GM19043 (cell line): ENCODE measurements around the gene ZNF398.
A peak's percentile ranks its signal among the peaks of the same experiment; 100 is the strongest.
"Not testable (repeated sequence)": the region's sequence is repeated elsewhere in the genome, so short reads cannot be mapped to it uniquely, and the experiment has no call there.

Experiments
- ATAC-seq: cut with Tn5 transposase; IDR thresholded peaks from one replicate; pipeline ENCODE4 v1.9.1; 2021; ENCODE audit warnings: low read depth; ENCODE audit not compliant: unreplicated experiment

The ZNF398 gene, protein sequence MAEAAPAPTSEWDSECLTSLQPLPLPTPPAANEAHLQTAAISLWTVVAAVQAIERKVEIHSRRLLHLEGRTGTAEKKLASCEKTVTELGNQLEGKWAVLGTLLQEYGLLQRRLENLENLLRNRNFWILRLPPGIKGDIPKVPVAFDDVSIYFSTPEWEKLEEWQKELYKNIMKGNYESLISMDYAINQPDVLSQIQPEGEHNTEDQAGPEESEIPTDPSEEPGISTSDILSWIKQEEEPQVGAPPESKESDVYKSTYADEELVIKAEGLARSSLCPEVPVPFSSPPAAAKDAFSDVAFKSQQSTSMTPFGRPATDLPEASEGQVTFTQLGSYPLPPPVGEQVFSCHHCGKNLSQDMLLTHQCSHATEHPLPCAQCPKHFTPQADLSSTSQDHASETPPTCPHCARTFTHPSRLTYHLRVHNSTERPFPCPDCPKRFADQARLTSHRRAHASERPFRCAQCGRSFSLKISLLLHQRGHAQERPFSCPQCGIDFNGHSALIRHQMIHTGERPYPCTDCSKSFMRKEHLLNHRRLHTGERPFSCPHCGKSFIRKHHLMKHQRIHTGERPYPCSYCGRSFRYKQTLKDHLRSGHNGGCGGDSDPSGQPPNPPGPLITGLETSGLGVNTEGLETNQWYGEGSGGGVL

DNA sequence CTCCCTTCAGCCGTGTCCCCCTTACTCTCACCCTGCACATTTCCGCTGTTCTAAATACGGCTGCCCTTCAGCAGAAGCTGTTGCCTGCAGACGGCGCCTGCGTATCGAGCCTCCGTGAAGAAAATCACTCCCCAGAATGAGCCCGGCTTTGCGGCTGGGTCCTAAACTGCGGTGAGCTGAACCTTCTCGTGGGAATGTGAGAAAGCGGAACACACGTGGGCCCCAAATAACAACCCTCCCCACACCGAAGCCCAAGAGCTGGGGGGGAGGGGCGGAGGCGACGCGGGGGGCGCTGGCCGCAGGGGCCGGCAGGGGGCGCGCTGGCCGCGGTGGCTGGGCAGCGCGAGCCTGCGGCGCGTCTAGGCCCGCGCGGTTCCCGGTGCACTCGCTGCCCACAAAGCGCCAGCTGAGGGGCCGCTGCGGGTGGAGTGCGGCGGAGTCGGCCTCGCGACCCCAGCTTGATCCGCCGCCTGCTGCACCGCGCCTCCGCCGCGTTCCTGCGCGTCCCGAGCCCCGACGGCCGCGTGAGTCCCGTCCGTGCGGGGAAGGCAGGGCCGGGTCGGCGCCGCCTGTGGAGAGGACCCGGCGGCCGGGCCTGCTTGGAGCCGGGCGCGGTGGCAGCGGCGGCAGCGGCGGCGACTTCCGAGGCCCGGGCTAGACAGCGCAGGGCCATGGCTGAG is at the start of gene ZNF398:
Gene ZNF398, plus strand, starts transcription at position 382 of the 680 bp plus-strand sequence. Its CDS starts 290 bp downstream, at position 672.
- ATAC-seq, result peak; percentile 67

DNA sequence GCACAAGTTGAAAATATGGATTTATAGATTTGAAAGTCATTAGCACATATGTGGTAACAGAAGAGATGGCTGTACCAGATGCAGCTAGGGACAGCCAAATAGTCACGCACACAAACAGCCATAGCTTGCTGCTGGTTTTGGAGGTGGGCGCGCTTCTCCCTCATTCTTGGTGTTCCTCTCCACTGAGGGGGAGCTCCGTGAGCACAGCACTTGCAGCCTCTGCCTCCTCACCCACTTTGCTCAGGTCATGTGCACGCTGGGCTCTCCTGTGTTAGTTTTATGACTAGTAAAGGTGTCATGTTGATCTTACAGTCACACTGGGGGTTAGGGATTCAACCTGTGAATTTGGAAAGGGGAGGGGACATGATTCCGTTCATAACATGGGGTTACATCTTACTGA is 48.2 kb upstream of the ZNF398 start:
- no peak for ATAC-seq

DNA sequence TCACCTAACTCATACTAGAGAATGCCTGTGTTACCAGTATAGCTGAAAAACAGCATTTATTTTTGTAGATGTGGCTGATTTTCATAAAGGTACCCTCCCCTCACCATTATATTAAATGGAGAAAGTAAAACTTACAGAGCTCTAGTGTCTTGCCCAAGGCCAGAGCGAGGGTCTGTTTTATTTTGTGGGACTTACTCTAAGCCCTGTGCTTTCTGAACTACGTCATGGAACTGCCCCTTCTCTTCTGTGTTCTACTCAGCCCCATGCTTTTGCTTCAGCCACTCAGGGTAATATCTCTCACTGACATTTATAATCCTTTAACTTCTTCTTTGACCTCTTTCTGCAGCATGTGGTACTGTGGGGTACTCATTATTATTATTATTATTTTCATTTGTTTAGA is 46.4 kb upstream of the ZNF398 start:
- no peak for ATAC-seq

DNA sequence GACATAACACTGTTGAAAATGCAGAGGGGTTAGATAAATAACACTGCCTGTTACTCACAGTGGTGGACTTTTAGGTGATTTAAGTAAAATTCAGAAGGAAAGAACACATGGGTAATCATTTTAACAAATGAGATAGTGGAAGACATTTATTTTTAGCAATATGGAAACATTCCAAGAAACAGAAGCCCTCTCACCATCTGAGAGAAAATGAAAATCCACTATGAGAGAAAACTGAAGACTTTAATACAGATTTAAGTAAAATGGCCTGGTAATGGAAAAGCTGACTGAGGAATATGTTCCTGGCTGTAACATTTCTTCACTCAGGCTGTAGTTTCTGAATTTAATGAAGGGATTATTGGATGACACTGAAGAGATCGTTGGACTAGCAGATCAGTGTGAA is 44.6 kb upstream of the ZNF398 start:
- ATAC-seq, result no peak

DNA sequence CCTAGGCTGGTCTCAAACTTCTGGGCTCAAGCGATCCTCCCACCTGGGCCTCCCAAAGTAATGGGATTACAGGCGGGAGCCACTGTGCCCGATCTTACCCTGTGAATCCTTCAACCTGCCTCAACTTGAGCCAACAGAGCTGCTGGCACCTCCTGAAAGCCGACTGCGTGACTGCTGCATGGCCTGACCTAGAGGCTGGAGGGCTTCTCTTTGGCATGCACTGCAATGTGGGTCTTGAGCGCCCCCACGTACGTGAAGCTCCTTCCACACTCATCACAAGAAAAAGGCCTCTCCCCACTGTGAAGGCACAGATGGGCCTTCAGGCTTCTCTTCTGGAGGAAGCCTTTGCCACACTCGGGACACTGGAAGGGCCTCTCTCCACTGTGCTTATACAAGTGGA is 43.8 kb upstream of the ZNF398 start:
- ATAC-seq, result no peak

DNA sequence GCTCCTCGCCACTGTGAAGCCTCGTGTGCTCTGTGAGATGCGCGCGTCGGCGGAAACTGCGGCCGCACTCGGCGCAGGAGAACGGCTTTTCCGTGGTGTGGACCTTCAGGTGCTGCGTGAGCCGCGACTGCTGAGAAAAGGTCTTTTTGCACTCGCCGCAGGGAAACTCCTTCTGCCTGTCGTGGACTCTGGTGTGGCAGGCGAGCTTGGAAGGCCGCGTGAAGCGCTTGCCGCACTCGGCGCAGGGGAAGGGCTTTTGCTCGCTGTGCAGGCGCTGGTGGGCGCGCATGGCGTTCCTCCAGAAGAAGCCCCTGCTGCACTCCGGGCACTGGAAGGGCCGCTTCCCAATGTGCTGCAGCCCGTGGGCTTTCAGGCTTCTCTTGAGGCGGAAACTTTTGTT is 43.0 kb upstream of the ZNF398 start:
- ATAC-seq, result no peak

DNA sequence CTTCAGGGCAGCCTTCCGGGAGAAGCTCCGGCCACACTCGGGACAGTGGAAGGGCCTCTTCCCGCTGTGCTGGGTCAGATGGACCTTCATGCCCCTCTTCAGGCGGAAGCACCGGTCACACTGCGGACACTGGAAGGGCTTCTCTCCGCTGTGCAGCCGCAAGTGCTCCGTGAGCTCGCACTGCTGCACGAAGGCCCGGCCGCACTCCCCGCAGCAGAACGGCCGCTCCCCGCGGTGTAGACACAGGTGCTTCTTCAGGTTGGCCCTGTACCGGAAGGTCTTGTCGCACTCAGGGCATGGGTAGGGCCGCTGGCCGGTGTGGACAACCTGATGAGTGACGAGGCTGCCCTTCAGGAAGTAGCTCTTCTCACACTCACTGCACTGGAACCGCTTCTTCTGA is 42.5 kb upstream of the ZNF398 start:
- no peak for ATAC-seq

DNA sequence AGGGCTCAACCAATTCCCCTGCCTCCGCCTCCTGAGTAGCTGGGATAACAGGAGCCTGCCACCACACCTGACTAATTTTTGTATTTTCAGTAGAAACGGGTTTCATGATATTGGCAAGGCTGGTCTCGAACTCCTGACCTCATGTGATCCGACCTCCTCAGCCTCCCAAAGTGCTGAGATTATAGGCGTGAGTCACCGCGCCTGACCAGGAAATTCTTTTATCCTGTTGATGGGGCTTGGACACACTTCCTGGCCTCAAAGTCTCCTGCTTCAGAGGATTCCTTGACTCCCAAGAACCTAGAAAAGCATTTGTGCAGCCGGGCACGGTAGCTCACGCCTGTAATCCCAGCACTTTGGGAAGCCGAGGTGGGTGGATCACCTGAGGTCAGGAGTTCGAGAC is 37.3 kb upstream of the ZNF398 start:
- ATAC-seq, result no peak

DNA sequence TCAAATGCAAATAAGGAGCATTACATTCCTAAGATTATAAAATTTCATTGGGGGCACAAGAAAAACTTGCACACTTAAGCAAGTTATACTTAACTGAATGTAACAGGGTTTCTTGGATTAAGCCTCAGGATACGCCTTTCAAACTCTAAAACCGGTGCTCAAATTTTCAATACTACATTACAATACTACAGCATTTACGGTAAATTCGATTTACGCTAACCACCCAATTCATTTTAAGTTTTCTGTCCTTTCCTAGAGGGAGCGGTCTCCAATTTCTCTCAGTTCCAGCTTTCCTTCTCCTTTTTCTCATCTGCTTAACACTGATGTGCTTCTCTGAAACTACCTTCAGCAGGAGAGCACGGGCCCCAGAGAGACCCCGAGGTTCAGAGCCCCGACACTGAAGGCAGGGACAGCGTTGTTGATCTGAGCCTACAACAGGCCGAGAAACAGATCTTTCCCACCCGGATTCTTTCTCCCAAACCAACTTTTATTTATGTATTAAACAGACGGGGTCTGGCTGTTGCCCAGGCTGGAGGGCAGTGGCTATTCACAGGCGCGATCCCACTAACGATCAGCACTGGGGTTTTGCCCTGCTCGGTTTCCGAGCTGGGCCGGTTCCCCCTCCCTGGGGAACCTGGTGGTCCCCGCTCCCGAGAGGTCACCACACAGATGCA is 21.9 kb upstream of the ZNF398 start:
- no peak for ATAC-seq

DNA sequence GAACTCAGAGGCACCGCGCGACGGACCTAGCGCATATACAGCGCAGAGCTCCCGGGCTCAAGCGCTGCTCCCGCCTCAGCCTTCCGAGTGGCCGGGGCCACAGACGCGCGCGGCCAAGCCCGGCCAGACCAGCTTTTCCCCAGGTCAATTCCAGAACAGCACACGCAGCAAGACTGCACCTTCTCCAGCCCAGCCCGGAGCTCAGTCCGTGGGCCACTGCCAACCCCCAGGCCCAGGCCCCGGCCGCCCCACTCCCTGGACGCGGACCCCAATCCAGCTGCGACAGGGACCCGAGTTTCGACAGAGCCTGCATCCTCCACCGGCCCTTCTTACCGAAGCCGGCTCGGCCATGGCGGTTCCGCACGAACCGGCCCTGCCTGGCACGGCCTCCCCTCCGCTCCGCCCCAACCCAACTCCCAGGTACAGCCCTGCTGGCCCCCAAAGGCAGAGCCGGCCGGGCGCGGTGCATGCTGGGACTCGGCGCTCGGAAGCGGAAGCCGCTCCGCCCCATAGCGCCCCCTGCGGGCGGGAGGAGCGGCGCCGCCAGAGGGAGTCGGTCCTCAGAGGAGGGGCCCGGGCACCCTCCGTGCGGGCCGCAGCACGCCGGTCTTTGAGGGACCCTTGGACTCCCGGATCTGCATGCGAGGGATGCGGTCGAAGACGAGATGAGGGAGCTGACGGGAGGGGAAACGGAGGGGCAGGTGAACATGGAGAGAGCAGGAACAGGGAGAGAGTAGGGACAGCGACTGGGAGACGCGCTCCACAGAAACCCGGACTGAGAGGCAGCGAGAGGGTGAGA is 21.2 kb upstream of the ZNF398 start, which contains the start of gene ZNF425:
Gene ZNF425, minus strand, starts transcription at position 462 of the 799 bp plus-strand sequence. Its CDS starts 111 bp downstream, at position 351.
- peak; percentile 80 for ATAC-seq

DNA sequence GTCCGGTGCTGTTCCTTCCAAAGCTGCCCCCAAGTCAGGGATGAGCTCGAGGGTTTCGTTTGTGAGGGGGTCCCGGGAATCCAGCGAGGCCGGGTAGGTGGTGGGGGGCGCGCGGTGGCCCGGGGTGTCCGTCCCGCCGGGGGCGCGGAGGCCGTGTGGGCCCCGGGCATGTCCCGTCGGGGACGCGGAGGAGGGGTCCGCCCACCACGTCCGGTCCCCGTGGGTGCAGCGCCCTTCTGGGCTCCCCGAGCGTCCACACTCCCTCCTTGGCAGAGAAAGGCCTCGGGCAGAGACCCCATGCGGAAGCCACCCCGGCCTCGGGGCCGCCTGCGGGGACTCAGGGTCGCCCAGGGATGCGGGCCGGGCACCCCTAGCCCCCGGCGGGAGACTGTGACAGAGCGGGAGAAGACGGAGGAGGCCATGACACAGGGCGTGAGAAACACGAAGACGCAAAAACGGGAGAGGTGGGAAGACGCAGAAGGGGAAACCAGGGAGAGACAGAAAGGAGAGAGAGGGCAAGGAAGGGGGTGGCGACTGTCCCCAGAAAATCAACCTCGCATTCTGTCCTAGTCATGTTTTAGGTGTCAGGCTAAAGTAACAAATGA is 20.5 kb upstream of the ZNF398 start:
- peak; percentile 38 for ATAC-seq

DNA sequence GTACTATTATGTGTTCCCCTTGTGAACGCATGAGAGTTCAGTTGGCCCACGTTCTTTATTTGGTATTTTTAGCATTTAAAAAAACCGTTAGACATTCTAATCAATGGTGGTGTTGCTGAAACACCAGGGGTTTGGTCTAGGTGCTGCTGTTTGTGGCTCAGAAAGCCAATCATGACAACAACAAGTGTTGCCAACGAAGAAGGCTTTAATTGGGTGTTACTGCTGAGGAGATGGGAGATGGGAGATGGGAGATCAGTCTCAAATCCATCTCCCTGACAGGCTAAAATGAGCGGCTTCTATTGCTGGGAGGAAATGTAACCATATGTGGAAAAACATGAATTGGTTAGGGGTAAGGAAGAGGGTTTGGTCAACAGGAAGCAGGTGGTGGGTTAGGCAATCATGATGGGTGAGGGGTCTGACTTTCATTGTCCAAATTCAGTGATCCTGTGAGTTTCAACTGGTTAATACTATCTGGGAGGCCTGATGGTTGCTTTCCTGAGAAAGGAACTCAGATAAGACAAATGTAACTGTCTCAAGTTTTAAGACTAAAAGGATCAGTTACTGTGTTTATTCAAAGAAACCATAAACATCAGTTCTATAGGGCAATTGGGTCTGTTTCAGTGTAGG is 16.6 kb upstream of the ZNF398 start:
- ATAC-seq, result no peak

DNA sequence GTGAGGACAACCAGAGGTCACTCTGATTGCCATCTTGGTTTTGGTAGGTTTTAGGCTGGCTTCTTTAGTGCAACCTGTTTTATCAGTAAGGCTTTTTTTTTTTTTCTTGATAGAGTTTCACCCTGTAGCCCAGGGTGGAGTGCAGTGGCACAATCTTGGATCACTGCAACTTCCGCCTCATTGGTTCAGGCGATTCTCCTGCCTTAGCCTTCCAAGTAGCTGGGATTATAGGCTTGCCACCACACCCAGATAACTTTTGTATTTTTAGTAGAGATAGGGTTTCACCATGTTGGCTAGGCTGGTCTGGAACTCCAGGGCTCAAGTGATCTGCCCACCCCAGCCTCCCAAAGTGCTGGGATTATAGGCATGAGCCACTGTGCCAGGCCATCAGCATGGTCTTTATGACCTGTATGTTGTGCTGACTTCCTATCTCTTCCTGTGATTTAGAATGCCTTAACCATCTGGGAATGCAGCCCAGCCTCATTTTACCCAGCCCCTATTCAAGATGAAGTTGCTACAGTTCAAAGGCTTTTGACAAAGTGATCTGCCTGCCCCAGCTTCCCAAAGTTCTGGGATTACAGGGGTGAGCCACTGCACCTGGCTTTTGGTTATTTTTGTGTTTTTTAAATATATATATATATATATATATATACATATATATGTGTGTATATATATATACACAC is 14.1 kb upstream of the ZNF398 start:
- ATAC-seq, result no peak

DNA sequence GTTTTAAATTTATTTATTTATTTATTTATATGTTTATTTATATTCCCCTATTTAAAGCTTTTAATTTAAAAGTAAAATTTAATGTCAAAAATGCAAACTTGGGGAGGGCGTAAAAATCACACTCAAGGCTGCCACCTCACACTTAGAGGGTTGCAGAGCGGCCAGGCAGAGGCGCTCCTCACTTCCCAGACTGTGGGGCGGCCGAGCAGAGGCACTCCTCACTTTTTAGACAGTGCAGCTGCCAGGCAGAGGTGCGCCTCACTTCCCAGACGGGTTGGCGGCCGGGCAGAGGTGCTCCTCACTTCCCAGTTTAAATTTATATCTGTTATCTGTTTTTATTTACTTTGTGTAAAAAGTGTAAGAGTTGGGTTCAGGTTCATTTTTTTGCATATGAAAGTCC is 11.1 kb upstream of the ZNF398 start:
- no peak for ATAC-seq

DNA sequence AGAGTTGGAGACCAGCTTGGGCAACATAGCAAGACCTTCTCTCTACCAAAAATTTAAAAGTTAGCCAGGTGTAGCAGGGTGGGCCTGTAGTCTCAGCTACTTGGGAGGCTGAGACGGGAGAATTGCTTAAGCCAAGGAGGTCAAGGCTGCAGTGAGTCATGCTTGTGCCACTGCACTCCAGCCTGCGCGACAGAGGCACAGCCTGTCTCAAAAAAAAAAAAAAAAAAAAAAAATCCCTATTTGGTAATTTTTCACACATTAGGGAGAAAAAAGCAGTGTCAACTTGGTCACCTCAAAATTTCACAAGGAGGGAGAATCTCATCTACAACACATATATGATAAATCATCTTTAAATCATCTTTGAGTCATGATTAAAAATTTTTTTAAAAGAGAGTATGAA is 6.4 kb upstream of the ZNF398 start:
- no peak for ATAC-seq

DNA sequence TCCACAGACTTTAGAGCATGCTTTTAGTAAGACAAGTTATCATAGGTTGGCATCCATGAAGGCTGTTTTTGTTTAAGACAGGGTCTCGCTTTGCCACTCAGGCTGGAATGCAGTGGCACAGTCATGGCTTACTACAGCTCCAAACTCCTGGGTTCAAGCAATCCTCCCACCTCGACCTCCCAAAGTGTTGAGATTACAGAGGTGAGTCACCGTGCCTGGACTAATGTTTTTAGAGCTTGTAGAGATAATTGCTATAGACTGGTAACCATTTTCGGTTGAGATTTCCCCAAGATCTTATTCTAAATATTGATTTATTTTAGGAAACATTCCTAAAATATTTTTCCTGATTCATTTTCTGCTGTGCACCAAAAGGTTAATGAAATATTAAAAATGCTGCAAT is 5.4 kb upstream of the ZNF398 start:
- no peak for ATAC-seq

DNA sequence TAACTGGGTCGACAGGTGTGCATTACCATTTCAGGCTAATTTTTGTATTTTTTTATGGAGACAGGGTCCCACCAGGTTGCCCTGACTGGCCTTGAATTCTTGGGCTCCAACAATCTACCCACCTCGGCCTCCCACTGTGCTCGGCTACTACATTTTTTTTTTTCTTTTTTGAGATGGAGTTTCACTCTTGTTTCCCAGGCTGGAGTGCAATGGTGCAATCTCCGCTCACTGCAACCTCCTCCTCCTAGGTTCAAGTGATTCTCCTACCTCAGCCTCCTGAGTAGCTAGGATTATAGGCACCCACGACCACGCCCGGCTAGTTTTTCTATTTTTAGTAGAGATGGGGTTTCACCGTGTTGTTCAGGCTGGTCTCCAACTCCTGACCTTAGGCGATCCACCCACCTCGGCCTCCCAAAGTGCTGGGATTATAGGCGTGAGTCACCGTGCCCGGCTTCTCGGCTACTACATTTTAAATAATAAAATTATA is 2.8 kb upstream of the ZNF398 start:
- not testable (repeated sequence) for ATAC-seq

DNA sequence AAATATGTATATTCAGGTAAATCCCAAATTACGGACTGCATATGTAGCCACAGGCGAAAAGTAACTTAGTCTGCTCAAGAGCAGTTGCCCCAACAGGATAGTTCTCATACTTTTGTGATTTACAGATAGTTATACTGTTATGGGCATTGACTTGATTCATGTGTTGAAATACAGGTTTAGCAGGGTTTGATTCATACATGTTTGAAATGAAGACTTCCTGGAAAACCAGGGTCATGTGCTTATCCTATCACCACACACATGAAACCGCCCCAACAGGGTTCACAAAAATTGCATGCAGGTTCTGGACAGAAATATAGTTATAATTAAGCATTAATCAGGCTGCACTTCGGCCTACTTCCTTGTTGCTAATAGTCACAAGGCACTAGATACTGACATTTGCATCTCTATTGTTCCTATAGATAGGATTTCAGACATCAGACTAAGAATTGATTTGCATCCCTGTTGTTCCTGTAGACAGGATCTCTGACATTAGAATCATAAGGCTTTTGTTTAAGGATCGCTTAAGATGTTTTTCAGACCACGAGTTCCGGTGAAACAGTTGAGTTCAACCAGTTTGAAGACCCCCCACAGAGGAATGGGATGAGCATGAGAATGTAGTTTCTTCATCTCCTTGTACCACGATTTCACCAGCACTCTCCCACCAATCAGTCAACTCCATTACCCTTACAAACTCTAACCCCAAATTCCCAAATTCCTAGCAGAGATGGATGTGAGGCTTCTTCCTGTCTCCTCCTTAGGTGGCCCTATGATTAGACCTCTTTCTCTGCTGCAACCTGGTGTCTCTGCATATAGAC is 2.0 kb upstream of the ZNF398 start:
- no peak for ATAC-seq
